Fibroblast of lung (primary cell): ENCODE measurements around the gene RAB1A. TPM values are rescaled to one million over a fixed set of nuclear protein-coding genes. Genes with fewer than 3 reads are reported as not detected.

Source experiments
- DNase-seq, 2 donors: peaks; one replicate each; pipeline versions ENCODE4 v3.0.0 to v3.0.0-alpha.2; 2010; ENCODE audit warnings: low read depth in 2 of 2
- H2AFZ ChIP-seq: 2 replicates; pipeline ENCODE4 v1.5.1; 2012; ENCODE audit warnings: low read length, control low read depth, inconsistent platforms
- H3K27ac ChIP-seq: 2 replicates; pipeline ENCODE4 v1.5.1; 2011; ENCODE audit warnings: low read length, control low read depth; ENCODE audit not compliant: insufficient read depth
- H3K27me3 ChIP-seq: 2 replicates; pipeline ENCODE4 v1.5.1; 2011; ENCODE audit warnings: mild to moderate bottlenecking, low read length; ENCODE audit not compliant: control insufficient read depth, insufficient read depth
- H3K36me3 ChIP-seq: 2 replicates; pipeline ENCODE4 v1.5.1; 2011; ENCODE audit warnings: low read length; ENCODE audit not compliant: control insufficient read depth, insufficient read depth
- H3K4me1 ChIP-seq: 2 replicates; pipeline ENCODE4 v1.5.1; 2011; ENCODE audit warnings: low read length; ENCODE audit not compliant: control insufficient read depth, insufficient read depth; ENCODE audit errors: extremely low read depth
- H3K4me2 ChIP-seq: 2 replicates; pipeline ENCODE4 v1.5.1; 2011; ENCODE audit warnings: low read length, control low read depth; ENCODE audit not compliant: insufficient read depth; ENCODE audit errors: extremely low read depth
- H3K4me3 ChIP-seq, 4 experiments: fragments of 200-600 bp in 1 of 4; sonication (generic) in 1 of 4; replicated peaks in 1 of 4; 2 replicates each; pipeline ENCODE4 v1.5.1; 2011 to 2016; ENCODE audit warnings: low read length in 4 of 4, low read depth in 3 of 4, mild to moderate bottlenecking in 3 of 4, control low read depth in 2 of 4, inconsistent platforms in 1 of 4, mixed read lengths in 1 of 4; ENCODE audit not compliant: insufficient read depth in 1 of 4; ENCODE audit errors: control extremely low read depth in 1 of 4
- H3K79me2 ChIP-seq: 2 replicates; pipeline ENCODE4 v1.5.1; 2012; ENCODE audit warnings: mild to moderate bottlenecking, low read length, inconsistent platforms; ENCODE audit not compliant: control insufficient read depth, insufficient read depth
- H3K9ac ChIP-seq: 2 replicates; pipeline ENCODE4 v1.5.1; 2011; ENCODE audit warnings: mild to moderate bottlenecking, low read length, control low read depth; ENCODE audit not compliant: insufficient read depth
- H3K9me3 ChIP-seq: 2 replicates; pipeline ENCODE4 v1.5.1; 2012; ENCODE audit warnings: low read depth, low read length; ENCODE audit not compliant: control insufficient read depth, insufficient read depth
- H4K20me1 ChIP-seq: 2 replicates; pipeline ENCODE4 v1.5.1; 2011; ENCODE audit warnings: low read length; ENCODE audit not compliant: control insufficient read depth, insufficient read depth; ENCODE audit errors: extremely low read depth
- CTCF ChIP-seq, 2 donors: IDR thresholded peaks in 1 of 2; conservative IDR thresholded peaks in 1 of 2; 1 replicate in 1 of 2; 2 replicates in 1 of 2; pipeline ENCODE4 v1.5.1; 2011 to 2012; ENCODE audit warnings: low read length in 2 of 2, control low read depth in 1 of 2, inconsistent platforms in 1 of 2, low read depth in 1 of 2, mild to moderate bottlenecking in 1 of 2
- EZH2 ChIP-seq: IDR thresholded peaks from 2 replicates; pipeline ENCODE4 v1.5.1; 2012; ENCODE audit warnings: low read length, control low read depth, mild to moderate bottlenecking; ENCODE audit errors: missing control alignments
- polyA plus RNA-seq, 2 donors: library from polyadenylated mRNA; depleted of rRNA in 1 of 2; stranded (reverse) in 1 of 2; unstranded in 1 of 2; fragments of >200 nt; gene quantifications; 2 replicates each; pipeline ENCODE4 v1.2.1, GENCODE V29; 2011 to 2012; ENCODE audit warnings: missing spikeins in 1 of 2
- total RNA-seq: library from RNA; depleted of rRNA; stranded (reverse); fragments of >200 nt; gene quantifications from 2 replicates; pipeline ENCODE4 v1.2.1, GENCODE V29; 2014

RAB1A gene
- total and polyA plus RNA-seq, 2 donors (not counting 1 experiment from before 2014, with no cell fraction given), result 89.8 to 289 TPM

GRCh38 chr2:65049010-65049639 is 80.8 kb downstream of the RAB1A start:
- Histone ChIP-seq H3K4me3 (no peak overlapping the region), H3K36me3 (no peaks in the 10 kb centered on the region)

GRCh38 chr2:65046633-65047407 is 83.1 kb downstream of the RAB1A start:
- H3K9me3 ChIP-seq, result no peaks in the 10 kb centered on the region
- no peak overlapping the region for H3K27ac ChIP-seq
- H3K9ac ChIP-seq, result no peak overlapping the region
- H3K36me3 ChIP-seq, result no peaks in the 10 kb centered on the region
- H2AFZ ChIP-seq, result no peak overlapping the region
- no peaks in the 10 kb centered on the region for H3K79me2 ChIP-seq
- H3K27me3 ChIP-seq, result peaks cover 5% of the 10 kb centered on the region
- H3K4me3 ChIP-seq, result no peak overlapping the region
- DNase-seq, result no peak
- no peaks in the 10 kb centered on the region for H4K20me1 ChIP-seq
- no peak overlapping the region for H3K4me2 ChIP-seq
- no peaks in the 10 kb centered on the region for H3K4me1 ChIP-seq
- TF ChIP-seq EZH2 (no peak), CTCF (conservative IDR thresholded peaks at IDR 0.05 in 1 of 2, IDR thresholded peaks at IDR 0.05 in 1 of 2; ENCODE audit: low read depth in 1 of 2, low read length in 2 of 2) (no peak)

More at GRCh38 chr2:65049010-65049639, 80.8 kb downstream of the RAB1A start:
- DNase-seq, result no peak
- Histone ChIP-seq H3K27ac (no peak overlapping the region), H2AFZ (no peak overlapping the region), H3K27me3 (peaks cover 5% of the 10 kb centered on the region), H4K20me1 (no peaks in the 10 kb centered on the region), H3K79me2 (no peaks in the 10 kb centered on the region), H3K4me1 (no peaks in the 10 kb centered on the region), H3K4me2 (no peak overlapping the region), H3K9ac (no peak overlapping the region), H3K9me3 (no peaks in the 10 kb centered on the region)
- TF ChIP-seq CTCF (conservative IDR thresholded peaks at IDR 0.05 in 1 of 2, IDR thresholded peaks at IDR 0.05 in 1 of 2; ENCODE audit: low read depth in 1 of 2, low read length in 2 of 2), result no peak
- no peak for TF ChIP-seq EZH2

- H3K79me2 ChIP-seq, result no peaks in the 10 kb centered on the region
- H3K4me2 ChIP-seq, result no peak overlapping the region
- no peaks in the 10 kb centered on the region for H3K36me3 ChIP-seq
- no peaks in the 10 kb centered on the region for H3K9me3 ChIP-seq
- no peak overlapping the region for H2AFZ ChIP-seq
- H3K9ac ChIP-seq, result no peak overlapping the region
- no peak overlapping the region for H3K4me3 ChIP-seq
- peaks cover 5% of the 10 kb centered on the region for H3K27me3 ChIP-seq
- no peaks in the 10 kb centered on the region for H3K4me1 ChIP-seq
- no peaks in the 10 kb centered on the region for H4K20me1 ChIP-seq
- TF ChIP-seq CTCF (conservative IDR thresholded peaks at IDR 0.05 in 1 of 2, IDR thresholded peaks at IDR 0.05 in 1 of 2; ENCODE audit: low read depth in 1 of 2, low read length in 2 of 2), result no peak
- no peak for TF ChIP-seq EZH2
- no peak overlapping the region for H3K27ac ChIP-seq
- peak in 1 of 2 donors; percentile 44 for DNase-seq
These were observed 84.3 kb downstream of the RAB1A start for GRCh38 chr2:65045651-65046050.
